Ishikawa (cell line): ENCODE results near the gene SYNGR2.

Source experiments
- CEBPB ChIP-seq: IDR thresholded peaks from 2 replicates; pipeline ENCODE4 v1.6.1; 2012
- CREB1 ChIP-seq: IDR thresholded peaks from 2 replicates; pipeline ENCODE4 v1.6.1; 2012; ENCODE audit warnings: low read depth
- EGR1 ChIP-seq: IDR thresholded peaks from 2 replicates; pipeline ENCODE4 v1.6.1; 2012
- EP300 ChIP-seq: IDR thresholded peaks from 2 replicates; pipeline ENCODE4 v1.6.1; 2012; ENCODE audit warnings: borderline replicate concordance
- FOXM1 ChIP-seq: IDR thresholded peaks from 2 replicates; pipeline ENCODE4 v1.6.1; 2012; ENCODE audit warnings: low read depth, borderline replicate concordance
- NFIC ChIP-seq: IDR thresholded peaks from 2 replicates; pipeline ENCODE4 v1.6.1; 2012
- RAD21 ChIP-seq: IDR thresholded peaks from 2 replicates; pipeline ENCODE4 v1.6.1; 2012; ENCODE audit warnings: low read depth
- REST ChIP-seq: IDR thresholded peaks from 2 replicates; pipeline ENCODE4 v1.6.1; 2012; ENCODE audit warnings: low read depth, mild to moderate bottlenecking
- TAF1 ChIP-seq: IDR thresholded peaks from 2 replicates; pipeline ENCODE4 v1.6.1; 2012; ENCODE audit warnings: low read depth, mild to moderate bottlenecking
- TCF12 ChIP-seq: IDR thresholded peaks from 2 replicates; pipeline ENCODE4 v1.6.1; 2012; ENCODE audit warnings: low read depth
- TEAD4 ChIP-seq: IDR thresholded peaks from 2 replicates; pipeline ENCODE4 v1.6.1; 2012
- USF1 ChIP-seq: IDR thresholded peaks from 2 replicates; pipeline ENCODE4 v1.6.1; 2012
- YY1 ChIP-seq: IDR thresholded peaks from 2 replicates; pipeline ENCODE4 v1.6.1; 2012; ENCODE audit warnings: low read depth
- ZBTB7A ChIP-seq: IDR thresholded peaks from 2 replicates; pipeline ENCODE4 v1.6.1; 2012; ENCODE audit warnings: low read depth
- TF ChIP-seq, protein P1 (sequence below): IDR thresholded peaks from 2 replicates; pipeline ENCODE4 v1.6.1; 2012

The SYNGR2 gene

DNA sequence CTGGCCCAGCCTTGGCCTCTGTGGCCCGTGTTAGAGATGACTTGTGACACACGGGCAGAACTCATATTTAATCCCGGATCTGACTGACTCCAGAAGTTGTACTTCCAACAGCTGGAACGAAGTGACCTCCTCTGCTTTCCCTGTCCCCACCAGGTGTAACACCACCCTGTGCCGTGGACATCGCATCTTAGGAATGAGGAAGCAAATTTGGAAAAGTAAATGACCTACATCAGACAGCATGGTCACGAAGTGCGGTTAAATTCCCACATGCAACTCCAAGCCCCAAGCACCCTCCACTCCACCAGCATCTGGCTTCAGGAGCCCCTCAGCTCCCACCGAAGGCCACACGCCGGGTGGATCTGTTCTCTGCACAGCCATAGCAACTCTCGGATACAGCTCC, 15.5 kb downstream of the SYNGR2 start:
- TF ChIP-seq REST (no peak), USF1 (no peak), NFIC (no peak), CEBPB (no peak), RAD21 (no peak), YY1 (no peak), CREB1 (no peak), ZBTB7A (no peak), FOXM1 (no peak), TEAD4 (no peak), TCF12 (no peak)
- TF ChIP-seq, protein P1, sequence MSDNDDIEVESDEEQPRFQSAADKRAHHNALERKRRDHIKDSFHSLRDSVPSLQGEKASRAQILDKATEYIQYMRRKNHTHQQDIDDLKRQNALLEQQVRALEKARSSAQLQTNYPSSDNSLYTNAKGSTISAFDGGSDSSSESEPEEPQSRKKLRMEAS, result no peak

- TF ChIP-seq FOXM1, result no peak
- no peak for TF ChIP-seq RAD21
- TF ChIP-seq EGR1, result no peak
- no peak for TF ChIP-seq CEBPB
- TF ChIP-seq USF1, result no peak
- TF ChIP-seq, protein P1, result no peak
- no peak for TF ChIP-seq TEAD4
Measured at GRCh38 chr17:78184351-78184750, 16.0 kb downstream of the SYNGR2 start.

GRCh38 chr17:78184868-78185267, 16.5 kb downstream of the SYNGR2 start:
- TF ChIP-seq NFIC, result no peak

DNA sequence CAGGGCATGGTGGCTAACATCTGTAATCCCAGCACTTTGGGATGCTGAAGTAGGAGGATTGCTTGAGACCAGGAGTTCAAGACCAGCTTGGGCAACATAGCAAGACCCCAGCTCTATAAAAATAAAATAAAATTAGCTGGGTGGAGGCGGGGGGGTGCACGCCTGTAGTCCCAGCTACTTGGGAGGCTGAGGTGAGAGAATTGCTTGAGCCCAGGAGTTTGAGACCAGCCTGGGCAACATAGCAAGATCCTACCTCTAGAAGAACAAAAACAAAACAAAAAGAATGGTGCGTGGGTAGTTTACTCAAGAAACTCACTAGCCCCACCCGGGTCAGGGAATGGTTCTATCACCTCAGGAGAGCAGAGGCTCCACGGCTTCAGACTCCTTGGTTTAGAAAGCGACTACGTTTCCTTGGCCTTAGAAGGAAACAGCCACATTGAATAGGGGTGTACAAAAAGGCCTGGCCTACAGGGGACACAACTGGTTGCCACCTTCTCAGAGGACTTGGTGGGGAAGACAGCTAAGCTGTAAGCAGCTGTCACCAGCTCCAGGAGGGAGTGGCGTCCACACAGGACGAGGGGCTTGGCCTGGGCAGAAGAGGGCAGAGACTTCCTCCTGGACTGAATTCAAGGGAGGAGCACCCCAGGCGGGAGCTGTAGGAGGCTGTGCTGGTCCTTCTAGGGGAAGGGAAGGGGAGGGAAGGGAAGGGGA, 17.8 kb downstream of the SYNGR2 start:
- TF ChIP-seq CEBPB (no peak), EP300 (no peak), NFIC (no peak), RAD21 (no peak), TAF1 (no peak), TCF12 (no peak), TEAD4 (no peak), ZBTB7A (no peak), USF1 (no peak)

GRCh38 chr17:78186692-78187595, 18.6 kb downstream of the SYNGR2 start, which contains the start of the genes AFMID and TK1:
TSS of gene AFMID (plus strand) at chr17:78187362. CDS start at chr17:78187371, 9 bp downstream.
TSS of gene TK1 (minus strand) at chr17:78187052. CDS start at chr17:78186994, 58 bp downstream.
- TF ChIP-seq TCF12, result no peak
- peak; percentile 23; the same call in 1 of the 2 replicates for TF ChIP-seq CREB1
- TF ChIP-seq FOXM1, result peak; percentile 90
- TF ChIP-seq, protein P1, result peak; percentile 78
- TF ChIP-seq NFIC, result no peak
- TF ChIP-seq EP300, result no peak
- TF ChIP-seq RAD21, result no peak
- TF ChIP-seq USF1, result peak; percentile 46
- TF ChIP-seq ZBTB7A, result peak; percentile 51; the same call in 1 of the 2 replicates
- TF ChIP-seq TEAD4, result peak; percentile 95
- TF ChIP-seq REST, result no peak
- 0 out of 2 replicates have a peak, but pooled peaks have one; percentile 22 for TF ChIP-seq EGR1
- TF ChIP-seq TAF1, result peak; percentile 58; the same call in 1 of the 2 replicates
- peak; percentile 90 for TF ChIP-seq YY1
- TF ChIP-seq CEBPB, result no peak
